Trophoblast cell (in vitro differentiated cells and primary cell): Measurements from ENCODE around the gene TRAPPC11.
A peak's percentile ranks its signal among the peaks of the same experiment; 100 is the strongest.

Source experiments
- DNase-seq, 2 donors: peaks; one replicate each; pipeline ENCODE4 v3.0.0-alpha.2; 2016
- H2AFZ ChIP-seq: 2 replicates; pipeline ENCODE4 v1.6.1; 2013; ENCODE audit warnings: low read length, moderate library complexity, mild to moderate bottlenecking; ENCODE audit not compliant: insufficient read depth, poor library complexity
- H2AK5ac ChIP-seq: 2 replicates; pipeline ENCODE4 v1.6.1; 2013; ENCODE audit warnings: mild to moderate bottlenecking, low read length
- H2BK120ac ChIP-seq: 2 replicates; pipeline ENCODE4 v1.6.1; 2013; ENCODE audit warnings: low read length, mild to moderate bottlenecking, moderate library complexity; ENCODE audit not compliant: insufficient read depth, poor library complexity
- H2BK12ac ChIP-seq: 2 replicates; pipeline ENCODE4 v1.6.1; 2013; ENCODE audit warnings: mild to moderate bottlenecking, low read length, moderate library complexity
- H2BK5ac ChIP-seq: 2 replicates; pipeline ENCODE4 v1.6.1; 2013; ENCODE audit warnings: low read length, low read depth, moderate library complexity, mild to moderate bottlenecking; ENCODE audit not compliant: poor library complexity
- H3K14ac ChIP-seq: 2 replicates; pipeline ENCODE4 v1.6.1; 2013; ENCODE audit warnings: mild to moderate bottlenecking, low read length
- H3K18ac ChIP-seq: 2 replicates; pipeline ENCODE4 v1.6.1; 2013; ENCODE audit warnings: mild to moderate bottlenecking, low read length
- H3K23ac ChIP-seq: 2 replicates; pipeline ENCODE4 v1.6.1; 2013; ENCODE audit warnings: low read length
- H3K27ac ChIP-seq: 2 replicates; pipeline ENCODE4 v1.5.1; 2013; ENCODE audit warnings: low read depth, mild to moderate bottlenecking, inconsistent platforms, low read length, moderate library complexity
- H3K27me3 ChIP-seq: 2 replicates; pipeline ENCODE4 v1.6.1; 2013; ENCODE audit warnings: inconsistent platforms, mild to moderate bottlenecking, low read length, moderate library complexity; ENCODE audit not compliant: insufficient read depth
- H3K36me3 ChIP-seq, 2 experiments: 1 replicate in 1 of 2; 2 replicates in 1 of 2; pipeline ENCODE4 v1.6.1; 2013; ENCODE audit warnings: low read length in 2 of 2, mild to moderate bottlenecking in 2 of 2, moderate library complexity in 1 of 2; ENCODE audit not compliant: insufficient read depth in 2 of 2, control insufficient read depth in 1 of 2
- H3K4ac ChIP-seq: 2 replicates; pipeline ENCODE4 v1.6.1; 2013; ENCODE audit warnings: low read depth, mild to moderate bottlenecking, low read length, moderate library complexity
- H3K4me1 ChIP-seq, 2 experiments: 1 replicate in 1 of 2; 2 replicates in 1 of 2; pipeline ENCODE4 v1.6.1; 2013; ENCODE audit warnings: low read length in 2 of 2, mild to moderate bottlenecking in 2 of 2, moderate library complexity in 1 of 2; ENCODE audit not compliant: insufficient read depth in 2 of 2, control insufficient read depth in 1 of 2
- H3K4me2 ChIP-seq: 2 replicates; pipeline ENCODE4 v1.6.1; 2013; ENCODE audit warnings: inconsistent platforms, mild to moderate bottlenecking, low read length, moderate library complexity
- H3K4me3 ChIP-seq: 2 replicates; pipeline ENCODE4 v1.5.1; 2013; ENCODE audit warnings: mild to moderate bottlenecking, low read depth, low read length, inconsistent platforms
- H3K79me1 ChIP-seq: one replicate; pipeline ENCODE4 v1.6.1; 2013; ENCODE audit warnings: low read length
- H3K79me2 ChIP-seq: 2 replicates; pipeline ENCODE4 v1.6.1; 2013; ENCODE audit warnings: low read length, mild to moderate bottlenecking; ENCODE audit not compliant: control insufficient read depth, insufficient read depth, poor library complexity
- H3K9ac ChIP-seq: 2 replicates; pipeline ENCODE4 v1.6.1; 2013; ENCODE audit warnings: mild to moderate bottlenecking, low read length
- H3K9me3 ChIP-seq: 2 replicates; pipeline ENCODE4 v1.6.1; 2013; ENCODE audit warnings: low read depth, mild to moderate bottlenecking, control low read depth, inconsistent platforms, low read length; ENCODE audit not compliant: insufficient read depth
- H4K12ac ChIP-seq: 2 replicates; pipeline ENCODE4 v1.6.1; 2013; ENCODE audit warnings: low read depth, mild to moderate bottlenecking, low read length, moderate library complexity
- H4K8ac ChIP-seq: 2 replicates; pipeline ENCODE4 v1.6.1; 2013; ENCODE audit warnings: low read depth, mild to moderate bottlenecking, low read length, moderate library complexity
- H4K91ac ChIP-seq: one replicate; pipeline ENCODE4 v1.6.1; 2013; ENCODE audit warnings: low read depth, mild to moderate bottlenecking, low read length, moderate library complexity
- WGBS: extraction: QIAGEN DNeasy Blood & Tissue Kit; methylation state at CpG from one replicate; pipeline ENCODE4 v1.1.7; 2013; ENCODE audit warnings: missing lambda C conversion rate; ENCODE audit not compliant: insufficient read length, insufficient coverage; ENCODE audit errors: extremely low coverage; 5-methylcytosine and 5-hydroxymethylcytosine counted together

Gene TRAPPC11

GRCh38 chr4:183747931-183748670, 89.0 kb downstream of the TRAPPC11 start:
- Histone ChIP-seq H3K4me1 (no peaks in the 10 kb centered on the region), H3K18ac (no peak overlapping the region), H4K12ac (no peak overlapping the region), H2AK5ac (no peak overlapping the region), H2BK12ac (no peak overlapping the region), H3K27me3 (no peaks in the 10 kb centered on the region), H3K14ac (no peak overlapping the region), H3K27ac (no peak overlapping the region), H4K8ac (no peak overlapping the region), H4K91ac (no peak overlapping the region), H3K23ac (no peak overlapping the region), H3K4me3 (no peak overlapping the region), H3K4me2 (no peak overlapping the region), H2BK5ac (no peak overlapping the region), H2AFZ (no peak overlapping the region), H3K36me3 (no peaks in the 10 kb centered on the region), H3K9ac (no peak overlapping the region), H3K79me1 (no peaks in the 10 kb centered on the region), H2BK120ac (no peak overlapping the region), H3K9me3 (peaks cover 7% of the 10 kb centered on the region), H3K4ac (no peak overlapping the region), H3K79me2 (no peaks in the 10 kb centered on the region)
- WGBS, result no CpG with 5 or more reads among the region's 6 CpGs
- DNase-seq, result no peak

GRCh38 chr4:183751106-183751505, 92.0 kb downstream of the TRAPPC11 start:
- Histone ChIP-seq H2AK5ac (no peak overlapping the region), H2BK5ac (no peak overlapping the region), H3K4me3 (no peak overlapping the region), H3K14ac (no peak overlapping the region), H3K4me1 (no peaks in the 10 kb centered on the region), H3K4ac (no peak overlapping the region), H3K27me3 (no peaks in the 10 kb centered on the region), H3K79me1 (no peaks in the 10 kb centered on the region), H3K36me3 (no peaks in the 10 kb centered on the region), H3K9me3 (peaks cover 7% of the 10 kb centered on the region), H3K4me2 (no peak overlapping the region), H3K23ac (no peak overlapping the region), H3K79me2 (no peaks in the 10 kb centered on the region), H4K12ac (no peak overlapping the region), H2AFZ (no peak overlapping the region), H3K18ac (no peak overlapping the region), H2BK120ac (no peak overlapping the region), H2BK12ac (no peak overlapping the region), H3K27ac (no peak overlapping the region), H4K91ac (no peak overlapping the region), H3K9ac (no peak overlapping the region), H4K8ac (no peak overlapping the region)
- DNase-seq, result no peak
- 100% methylated on average over 1 of the region's 4 CpGs for WGBS

- no peak overlapping the region for H2BK5ac ChIP-seq
- H2AK5ac ChIP-seq, result no peak overlapping the region
- no peaks in the 10 kb centered on the region for H3K36me3 ChIP-seq
- H3K9ac ChIP-seq, result no peak overlapping the region
- H3K4me3 ChIP-seq, result no peak overlapping the region
- H3K14ac ChIP-seq, result no peak overlapping the region
- H4K8ac ChIP-seq, result no peak overlapping the region
- no peak overlapping the region for H3K27ac ChIP-seq
- H4K91ac ChIP-seq, result no peak overlapping the region
- no peak overlapping the region for H3K4me2 ChIP-seq
- H2BK120ac ChIP-seq, result no peak overlapping the region
- H2BK12ac ChIP-seq, result no peak overlapping the region
- H3K79me1 ChIP-seq, result no peaks in the 10 kb centered on the region
- H3K4me1 ChIP-seq, result no peaks in the 10 kb centered on the region
- H3K23ac ChIP-seq, result no peak overlapping the region
- no peaks in the 10 kb centered on the region for H3K9me3 ChIP-seq
- H3K79me2 ChIP-seq, result no peaks in the 10 kb centered on the region
- H3K4ac ChIP-seq, result no peak overlapping the region
- H2AFZ ChIP-seq, result no peak overlapping the region
- H3K18ac ChIP-seq, result no peak overlapping the region
- H3K27me3 ChIP-seq, result no peaks in the 10 kb centered on the region
- no peak overlapping the region for H4K12ac ChIP-seq
- no CpG with 5 or more reads among the region's 2 CpGs for WGBS
- DNase-seq, result no peak
Observed at GRCh38 chr4:183755596-183755995, 96.5 kb downstream of the TRAPPC11 start.

GRCh38 chr4:183757060-183757459, 98.0 kb downstream of the TRAPPC11 start:
- peak; percentile 21 to 66 for DNase-seq
- Histone ChIP-seq H3K9me3 (no peaks in the 10 kb centered on the region), H4K8ac (no peak overlapping the region), H3K4me1 (no peaks in the 10 kb centered on the region), H2AK5ac (no peak overlapping the region), H3K79me1 (no peaks in the 10 kb centered on the region), H3K18ac (no peak overlapping the region), H3K4me2 (no peak overlapping the region), H2BK12ac (no peak overlapping the region), H3K79me2 (no peaks in the 10 kb centered on the region), H2BK120ac (no peak overlapping the region), H3K4me3 (no peak overlapping the region), H3K4ac (no peak overlapping the region), H3K23ac (no peak overlapping the region), H2AFZ (no peak overlapping the region), H3K9ac (no peak overlapping the region), H3K27me3 (no peaks in the 10 kb centered on the region), H3K14ac (no peak overlapping the region), H4K91ac (no peak overlapping the region), H4K12ac (no peak overlapping the region), H3K27ac (no peak overlapping the region), H3K36me3 (no peaks in the 10 kb centered on the region), H2BK5ac (no peak overlapping the region)
- no CpG with 5 or more reads among the region's 10 CpGs for WGBS
